Uterus (tissue), 2 donors: Measurements from ENCODE around the gene DAB2IP.

Experiments used
- CTCF ChIP-seq, 4 experiments: fragments of 200-600 bp in 2 of 4; fragments of 450-650 bp in 2 of 4; sonication (generic) in 2 of 4; IDR thresholded peaks; one replicate each; pipeline ENCODE4 v1.5.1; 2016 to 2019; ENCODE audit warnings: antibody characterized with exemption in 4 of 4, mild to moderate bottlenecking in 2 of 4, moderate library complexity in 1 of 4
- POLR2A ChIP-seq, 2 donors: fragments of 450-650 bp; IDR thresholded peaks; one replicate each; pipeline ENCODE4 v1.6.1; 2016; ENCODE audit warnings: antibody characterized with exemption in 2 of 2, mild to moderate bottlenecking in 1 of 2, moderate library complexity in 1 of 2

- TF ChIP-seq CTCF (IDR thresholded peaks at IDR 0.05) (no peak), POLR2A (IDR thresholded peaks at IDR 0.05) (peak; percentile 31 to 63)
These were observed 73.8 kb downstream of the DAB2IP start for GRCh38 chr9:121725008-121725775.
